Lower leg skin (tissue), 3 donors: ENCODE data around the gene CDV3.

Experiments
- CTCF ChIP-seq, 3 donors: fragments of 450-650 bp; IDR thresholded peaks; one replicate each; pipeline ENCODE4 v1.5.1; 2016; ENCODE audit warnings: antibody characterized with exemption in 3 of 3, mild to moderate bottlenecking in 3 of 3, moderate library complexity in 2 of 3
- POLR2A ChIP-seq, 2 donors: fragments of 450-650 bp; IDR thresholded peaks; one replicate each; pipeline ENCODE4 v1.6.1; 2016 to 2017; ENCODE audit warnings: antibody characterized with exemption in 2 of 2, mild to moderate bottlenecking in 1 of 2, moderate library complexity in 1 of 2

DNA sequence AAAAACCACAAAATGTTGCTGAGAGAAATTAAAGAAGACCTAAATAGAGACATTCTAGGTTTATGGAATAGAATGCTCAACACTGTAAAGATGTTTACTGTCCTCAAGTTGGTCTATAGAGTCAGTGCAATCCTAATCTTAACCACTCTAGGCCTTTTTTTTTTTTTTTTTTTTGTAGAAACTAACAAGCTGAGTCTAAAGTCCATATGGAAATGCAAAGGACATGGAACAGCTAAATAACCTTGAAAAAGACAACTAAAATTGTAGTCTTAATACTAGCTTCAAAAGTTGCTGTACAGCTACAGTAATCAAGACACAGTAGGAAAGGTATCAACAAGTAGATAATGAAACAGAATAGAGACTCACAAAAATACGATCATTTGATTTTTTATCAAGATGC, 32.9 kb downstream of the CDV3 start:
- TF ChIP-seq CTCF (IDR thresholded peaks at IDR 0.05) (no peak), POLR2A (IDR thresholded peaks at IDR 0.05) (no peak)
